ENCODE data around the gene LDLRAD3.
"Not testable (repeated sequence)": the region's sequence is repeated elsewhere in the genome, so short reads cannot be mapped to it uniquely, and the experiment has no call there.

Gene LDLRAD3

DNA sequence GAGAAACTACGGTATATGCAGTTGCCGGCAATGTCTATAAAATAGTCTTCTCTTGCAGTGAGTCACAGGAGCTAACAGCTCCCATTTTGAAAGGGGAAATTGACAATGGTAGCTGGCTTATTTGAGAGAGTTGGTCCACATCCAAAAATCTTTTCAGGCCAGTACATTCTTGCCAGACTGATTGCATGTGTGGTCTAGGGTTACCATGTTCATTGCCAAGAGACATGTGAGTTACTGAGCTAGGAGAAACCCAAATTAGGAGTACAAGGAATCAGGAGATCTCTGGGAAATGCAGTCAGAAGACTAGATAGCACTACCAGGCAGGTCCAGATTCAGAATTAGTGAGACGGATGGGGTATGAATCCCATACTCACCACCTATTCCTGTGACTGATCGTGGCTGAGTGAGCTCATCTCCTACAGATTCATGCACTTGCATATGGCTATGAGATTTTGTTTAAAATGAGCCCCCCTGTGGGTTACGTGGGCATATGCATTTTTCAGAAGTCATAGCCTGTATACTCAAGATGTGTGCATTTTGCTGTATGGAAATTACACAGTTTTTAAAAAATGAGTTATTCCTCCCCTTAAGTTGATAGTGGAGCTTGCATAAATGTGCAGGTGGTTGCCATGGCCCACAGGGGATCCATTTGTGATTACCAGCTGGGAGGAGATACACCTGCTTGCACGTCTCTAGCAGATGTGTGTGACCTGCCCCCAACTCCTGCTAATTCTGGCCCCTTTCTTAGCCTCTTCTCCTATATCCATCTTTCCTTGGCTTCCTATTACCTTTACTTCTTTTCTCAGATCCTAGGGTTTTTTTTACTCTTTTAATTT is 242.7 kb downstream of the LDLRAD3 start:
- DNase-seq: no peak

DNA sequence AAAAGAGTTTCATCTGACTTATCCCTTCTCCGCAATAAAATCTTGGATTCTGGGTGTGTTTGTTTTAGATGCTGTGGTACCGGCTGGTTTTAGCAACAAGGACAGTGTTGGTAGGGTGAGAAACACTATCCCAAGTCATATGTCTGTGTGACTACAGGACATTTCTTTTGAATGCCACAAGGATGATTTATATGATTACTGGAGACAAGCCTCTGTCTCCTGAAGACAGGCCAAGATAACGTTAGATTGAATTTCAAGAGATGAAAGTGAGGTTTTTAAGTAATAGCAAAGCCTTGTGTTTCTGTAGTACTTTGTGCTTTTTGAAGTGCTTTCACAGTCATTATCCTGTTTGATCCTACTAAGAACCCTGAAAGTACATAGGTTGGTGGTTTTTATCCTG is 243.8 kb downstream of the LDLRAD3 start:
- DNase-seq: no peak

GRCh38 chr11:36189735-36190134 is 245.9 kb downstream of the LDLRAD3 start:
- not testable (repeated sequence) for DNase-seq

- DNase-seq: no peak
Measured at GRCh38 chr11:36191941-36192340, 248.1 kb downstream of the LDLRAD3 start.

DNA sequence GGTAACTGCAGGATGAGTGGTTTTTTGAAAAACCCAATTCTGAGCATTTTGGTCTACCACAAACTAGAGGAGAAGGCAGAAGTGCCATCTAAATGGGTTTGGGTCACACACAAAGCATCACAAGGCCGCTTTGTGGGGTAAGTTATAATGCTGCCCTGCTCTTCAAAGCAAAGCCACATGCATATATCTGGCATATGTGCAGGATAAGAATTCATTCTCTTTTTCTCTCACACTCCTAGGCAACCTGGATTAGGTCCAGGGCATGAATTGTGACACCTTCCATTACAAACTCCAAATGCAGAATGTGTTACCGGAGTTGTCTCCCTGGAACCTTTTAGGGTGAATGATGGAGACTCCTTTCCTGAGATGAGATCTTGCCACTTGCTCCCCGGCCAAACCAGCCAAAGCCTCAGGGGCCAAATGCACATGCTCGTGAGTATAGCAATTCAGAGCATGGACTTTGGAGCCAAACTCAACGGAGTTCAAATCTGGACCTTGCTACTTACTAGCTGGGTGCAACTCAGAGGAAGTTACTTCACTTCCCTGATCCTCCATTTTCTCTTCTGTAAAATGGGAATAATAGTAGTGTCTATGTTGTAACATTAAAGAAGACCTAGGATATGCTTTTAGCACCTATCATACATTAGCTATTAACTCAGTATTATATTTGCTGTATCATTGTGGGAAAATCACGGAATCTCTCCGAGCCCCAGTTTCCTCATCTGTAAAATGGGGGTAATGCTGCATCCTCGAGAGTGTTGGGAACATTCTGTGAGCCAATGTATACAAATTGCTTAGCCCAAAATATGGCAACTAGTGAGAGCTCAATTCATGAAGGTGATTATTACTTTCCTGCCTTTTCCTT is 248.8 kb downstream of the LDLRAD3 start:
- DNase-seq: no peak

DNA sequence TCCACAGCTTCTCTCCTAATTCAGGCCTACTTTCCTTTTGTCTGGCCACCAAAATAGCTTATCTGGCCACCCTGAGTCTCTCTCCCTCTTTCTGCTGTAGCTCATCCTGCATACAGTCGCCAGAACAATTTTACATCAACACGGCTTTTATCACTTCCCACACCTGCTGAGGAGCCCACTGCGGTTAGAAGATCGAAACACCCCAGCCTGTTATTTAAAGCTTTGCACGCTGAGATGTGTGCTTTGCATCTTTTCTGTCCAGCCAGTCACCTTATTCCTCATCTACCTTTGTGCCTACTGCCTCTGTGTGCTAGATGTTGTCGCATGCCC is 249.4 kb downstream of the LDLRAD3 start:
- no peak for DNase-seq

DNA sequence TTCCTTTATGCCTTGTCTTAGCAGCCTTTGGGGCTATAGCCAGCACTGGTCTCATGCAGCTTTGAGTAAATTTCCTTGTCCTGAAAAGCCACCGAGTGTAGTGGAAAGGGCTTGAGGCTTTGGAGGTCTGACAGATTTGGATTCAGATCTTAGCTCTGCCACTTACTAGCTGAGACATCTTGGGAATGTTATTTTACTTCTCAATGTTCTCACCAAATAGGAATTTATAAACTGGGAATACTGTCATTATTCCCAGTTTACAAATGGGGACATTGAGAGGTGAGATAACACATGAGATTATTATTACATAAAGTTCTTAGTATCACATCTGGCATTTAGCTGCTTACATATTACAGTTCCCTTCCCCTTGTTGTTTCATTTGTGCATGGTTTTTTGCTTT is 249.9 kb downstream of the LDLRAD3 start:
- no peak for DNase-seq

DNA sequence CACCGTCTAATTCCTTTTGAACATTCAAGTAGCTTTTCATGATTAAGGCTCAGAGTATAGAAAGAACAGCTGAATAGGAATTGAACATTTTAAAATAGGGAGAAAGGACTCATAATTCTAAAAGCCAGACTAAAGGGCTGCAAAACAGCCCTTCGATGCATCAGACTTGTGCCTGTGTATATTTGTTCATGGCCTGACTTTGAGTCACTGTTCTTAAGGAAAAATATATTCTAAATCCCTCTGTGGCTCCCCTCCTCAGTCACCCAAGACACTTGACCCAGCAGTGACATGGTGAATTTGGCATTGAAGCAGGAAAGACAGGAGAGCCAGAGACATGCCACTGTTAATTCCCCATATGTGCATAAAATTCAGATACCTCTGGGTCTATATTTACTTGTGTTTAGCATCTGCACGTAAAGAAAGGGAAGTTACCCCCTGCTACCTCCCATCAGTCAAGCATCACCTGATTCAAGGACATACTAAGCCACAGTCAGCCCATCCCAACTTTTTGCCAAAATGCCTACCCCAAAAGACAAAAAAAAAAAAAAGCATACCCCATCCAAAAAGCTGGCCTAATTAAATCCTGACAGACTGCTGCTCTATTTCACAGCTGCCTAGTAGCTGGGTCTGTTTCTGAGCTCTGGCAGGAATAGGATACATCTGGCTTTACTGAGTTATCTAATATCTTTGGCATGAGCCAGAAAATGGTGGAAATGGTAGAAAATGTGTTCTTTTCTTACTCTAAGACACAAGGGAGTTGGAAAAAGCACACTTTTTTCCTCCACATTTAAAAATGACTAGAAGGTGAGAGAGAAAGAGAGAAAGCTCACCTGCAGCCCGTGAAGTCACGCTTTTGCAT is 251.9 kb downstream of the LDLRAD3 start:
- no peak for DNase-seq

DNA sequence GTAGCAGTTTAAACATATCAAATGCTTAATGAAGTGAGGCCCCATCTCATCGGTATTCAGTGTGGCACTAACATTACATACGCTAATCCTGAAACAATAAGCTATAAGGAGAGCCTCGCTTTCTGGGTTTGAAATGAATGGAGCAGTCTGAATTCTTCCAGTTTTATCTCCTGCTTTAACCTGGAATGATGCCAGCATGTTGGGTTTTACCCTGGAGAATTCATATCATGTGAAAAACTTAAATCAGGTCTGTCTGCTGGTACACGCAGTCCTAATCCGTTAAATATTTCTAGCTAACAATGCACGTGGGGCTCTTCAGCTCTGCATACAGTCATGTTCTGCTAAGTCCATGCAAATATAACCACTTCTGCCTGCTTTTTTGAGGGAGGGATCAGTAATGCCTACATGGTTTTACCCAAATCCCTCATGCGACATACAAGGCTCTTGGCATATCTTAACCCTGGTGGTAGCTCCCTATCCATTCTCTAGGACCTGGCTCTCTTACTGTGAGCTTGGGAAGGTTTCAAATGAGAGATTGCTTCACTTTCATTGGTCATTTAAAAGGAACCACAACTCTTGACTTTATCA is 252.6 kb downstream of the LDLRAD3 start:
- no peak for DNase-seq

GRCh38 chr11:36201411-36201810 is 257.5 kb downstream of the LDLRAD3 start:
- DNase-seq: no peak

GRCh38 chr11:36205536-36205935 is 261.7 kb downstream of the LDLRAD3 start:
- DNase-seq: no peak

GRCh38 chr11:36210529-36210928 is 266.7 kb downstream of the LDLRAD3 start:
- peak in 1 of 2 experiments; percentile 0 for DNase-seq

- DNase-seq: no peak
Measured at GRCh38 chr11:36211761-36212430, 268.0 kb downstream of the LDLRAD3 start.

- DNase-seq: no peak
Measured at GRCh38 chr11:36212564-36213392, 268.9 kb downstream of the LDLRAD3 start.

DNA sequence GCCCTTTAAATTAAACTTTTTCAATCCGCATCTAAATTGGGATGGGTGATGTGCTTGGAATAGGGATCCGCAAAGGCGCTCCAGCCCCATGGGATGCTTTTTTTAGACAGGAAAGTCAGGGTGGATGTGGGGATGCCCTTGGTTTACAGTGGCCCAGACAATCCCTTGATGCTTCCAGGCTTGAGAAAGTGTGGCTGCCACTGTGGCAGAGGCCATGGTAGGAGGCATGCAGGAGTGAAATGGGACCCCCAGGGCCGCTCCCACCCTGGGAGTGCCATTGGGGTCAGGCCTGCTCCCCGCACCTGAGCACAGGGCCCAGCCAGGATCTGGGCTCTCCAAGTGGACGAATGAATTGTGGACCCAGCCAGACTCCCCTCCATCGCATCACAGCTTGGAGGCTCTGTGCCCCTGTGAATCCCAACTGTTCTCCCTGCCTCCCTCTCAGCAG is 269.6 kb downstream of the LDLRAD3 start:
- DNase-seq: no peak

DNA sequence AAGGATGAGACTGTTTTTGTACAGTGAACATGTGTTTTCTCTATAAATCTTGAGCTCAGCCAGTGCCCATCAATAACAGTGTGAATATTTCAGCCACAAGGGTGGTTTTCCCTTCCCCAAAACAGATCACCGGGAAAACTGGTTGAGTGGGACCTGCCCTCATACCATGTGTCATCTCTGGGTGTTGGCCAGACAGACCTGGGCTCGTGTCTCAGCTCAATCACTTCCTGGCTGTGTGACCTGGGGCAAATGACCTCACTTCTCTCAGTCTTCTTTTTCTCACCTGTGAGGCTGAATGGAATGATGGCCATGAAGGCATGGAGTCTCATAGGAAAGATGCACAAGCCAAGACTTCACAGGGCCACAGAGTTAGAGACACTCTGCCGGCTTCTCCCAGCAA is 270.6 kb downstream of the LDLRAD3 start:
- DNase-seq: no peak

DNA sequence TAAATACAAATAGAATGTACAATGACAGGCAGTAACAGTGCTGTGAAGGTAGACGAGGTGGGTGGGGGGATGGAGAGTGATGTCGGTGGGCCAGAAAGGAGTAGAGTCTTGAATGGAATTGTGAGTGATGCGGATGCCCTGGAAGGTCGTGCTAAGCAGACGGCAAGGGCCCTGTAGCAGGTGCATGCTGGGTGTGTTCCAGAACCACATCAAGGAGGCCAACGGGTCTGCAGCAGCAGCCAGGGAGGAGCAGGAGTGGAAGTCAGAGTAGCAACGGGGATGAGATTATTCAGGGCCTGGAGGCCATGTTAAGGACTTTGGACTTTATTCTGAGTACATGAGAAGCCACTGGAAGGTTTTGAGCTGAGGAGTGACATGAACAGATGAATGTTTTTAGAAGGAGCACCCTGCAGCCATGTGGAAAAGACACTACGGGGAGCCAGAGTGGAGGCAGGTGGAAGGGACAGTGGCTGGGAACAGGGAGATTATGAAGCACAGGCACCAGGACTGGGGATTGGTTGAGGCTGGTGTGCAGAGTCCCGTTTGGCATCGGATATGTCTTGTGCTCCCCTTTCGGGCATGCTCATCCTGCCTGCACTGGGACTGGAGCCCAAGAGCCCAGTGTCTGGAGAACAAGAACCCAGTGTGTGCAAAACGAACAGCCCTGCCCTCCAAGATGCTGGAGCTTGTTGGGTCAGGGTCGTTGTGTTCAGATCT is 271.3 kb downstream of the LDLRAD3 start:
- no peak for DNase-seq

GRCh38 chr11:36215693-36216060 is 271.8 kb downstream of the LDLRAD3 start:
- DNase-seq: no peak

- DNase-seq: no peak
Measured at GRCh38 chr11:36216061-36216615, 272.3 kb downstream of the LDLRAD3 start.

DNA sequence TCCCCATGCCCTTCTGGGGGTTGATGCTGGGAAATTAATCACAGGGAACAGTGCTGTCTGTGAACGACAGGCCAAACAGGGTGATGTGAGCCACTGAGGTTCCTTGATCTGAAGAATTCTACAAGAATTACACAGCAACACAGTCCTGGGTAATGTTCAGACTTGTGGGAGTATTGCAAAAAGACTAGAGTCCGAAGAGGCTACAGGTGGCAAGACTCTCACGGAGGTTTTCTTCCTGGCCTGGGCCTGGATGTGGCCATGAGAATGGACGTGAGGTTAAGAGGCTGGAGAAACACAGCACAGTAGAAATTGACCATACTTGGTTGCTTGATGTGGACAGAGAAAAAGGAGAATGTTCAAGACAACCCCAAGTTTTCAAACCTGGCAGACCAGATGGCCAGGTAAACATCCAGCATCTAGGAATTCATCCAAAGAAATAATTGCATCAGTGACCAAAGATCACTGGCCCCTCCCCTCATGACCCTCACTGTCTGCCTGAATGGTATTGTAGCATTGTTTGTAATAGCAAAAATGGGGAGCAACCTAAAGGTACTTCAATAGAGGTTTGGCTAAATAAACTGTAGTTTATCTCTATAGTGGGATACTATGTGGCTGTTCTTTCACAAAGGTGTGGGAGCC is 274.5 kb downstream of the LDLRAD3 start:
- no peak for DNase-seq
